Activated T-helper 1 cell treated with Interleukin-2 at 50 U/mL for 16 hours (primary cell): ENCODE results near the gene KRT81.
A peak's percentile ranks its signal among the peaks of the same experiment; 100 is the strongest.
"Not testable (repeated sequence)": the region's sequence is repeated elsewhere in the genome, so short reads cannot be mapped to it uniquely, and the experiment has no call there.

Experiments
- DNase-seq: peaks from one replicate; pipeline ENCODE4 v3.0.0-alpha.2; 2020; ENCODE audit warnings: low read depth

KRT81 gene

DNA sequence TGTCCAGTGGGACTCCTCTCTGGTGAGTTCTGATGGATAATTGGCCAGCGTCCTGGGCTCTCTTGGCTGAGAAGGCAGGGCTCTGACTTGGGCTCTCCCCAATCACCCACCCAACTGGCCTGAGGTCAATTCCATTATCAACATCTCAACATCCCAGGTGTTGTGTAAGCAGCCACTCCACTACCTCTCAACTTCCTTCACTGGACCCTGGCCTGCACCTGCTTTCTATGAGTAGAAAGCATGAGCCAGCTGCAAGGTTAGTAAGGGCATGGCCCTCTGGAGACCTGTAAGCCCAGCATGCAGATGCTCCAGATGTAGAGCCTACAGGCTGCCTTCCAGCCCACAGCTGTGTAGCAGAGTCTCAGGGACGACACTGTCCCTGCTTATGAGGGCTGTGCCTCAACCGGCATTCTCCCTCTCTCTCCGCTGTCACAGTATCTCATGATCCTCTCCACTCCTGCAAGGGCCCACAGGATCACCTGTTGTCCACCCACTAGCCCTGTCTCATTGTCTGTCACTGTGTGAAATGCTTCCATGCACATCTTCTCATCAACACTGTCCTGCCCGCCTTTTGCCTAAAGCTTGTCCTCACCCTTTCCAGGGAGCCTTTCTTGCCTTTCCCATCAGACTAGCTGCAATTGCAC is 5.4 kb upstream of the KRT81 start:
- DNase-seq, result no peak

DNA sequence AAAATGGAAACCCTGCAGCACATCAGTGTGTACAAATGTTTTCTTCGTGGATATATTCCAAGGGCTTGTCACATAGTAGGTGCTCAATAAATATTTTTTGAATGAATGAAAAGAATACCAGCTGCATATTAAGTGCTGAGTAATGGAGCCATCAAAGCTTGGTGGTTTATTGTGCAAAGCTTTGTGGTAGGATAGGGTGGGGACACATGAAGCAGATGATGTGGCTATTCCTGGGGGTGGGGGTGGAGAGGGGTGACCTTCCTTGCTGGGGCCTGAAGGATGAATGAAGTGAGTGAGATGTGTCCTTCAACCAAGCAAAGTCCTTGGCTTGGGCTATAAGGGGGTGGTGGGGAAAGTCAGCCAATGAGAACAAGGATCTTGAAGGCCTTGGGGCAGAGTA is 4.3 kb upstream of the KRT81 start:
- DNase-seq, result no peak

DNA sequence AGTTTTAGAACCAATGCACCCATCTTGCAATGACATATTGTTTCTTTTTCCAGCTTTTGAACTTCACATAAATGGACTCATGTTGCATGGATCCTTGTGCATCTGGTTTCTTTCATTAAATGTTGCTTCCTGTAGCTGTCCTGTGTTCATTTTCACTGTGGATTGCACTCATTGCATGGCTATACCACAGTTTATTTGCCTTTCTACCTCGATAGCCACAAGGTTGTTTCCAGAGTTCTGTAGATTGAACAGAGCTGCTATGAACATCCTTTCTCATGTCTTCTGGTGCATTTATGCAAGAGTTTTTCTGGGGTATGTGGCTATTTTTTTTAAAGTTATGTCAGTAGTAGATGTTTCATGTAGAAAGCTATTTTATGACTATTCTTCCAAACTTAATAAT is 3.5 kb upstream of the KRT81 start:
- no peak for DNase-seq

DNA sequence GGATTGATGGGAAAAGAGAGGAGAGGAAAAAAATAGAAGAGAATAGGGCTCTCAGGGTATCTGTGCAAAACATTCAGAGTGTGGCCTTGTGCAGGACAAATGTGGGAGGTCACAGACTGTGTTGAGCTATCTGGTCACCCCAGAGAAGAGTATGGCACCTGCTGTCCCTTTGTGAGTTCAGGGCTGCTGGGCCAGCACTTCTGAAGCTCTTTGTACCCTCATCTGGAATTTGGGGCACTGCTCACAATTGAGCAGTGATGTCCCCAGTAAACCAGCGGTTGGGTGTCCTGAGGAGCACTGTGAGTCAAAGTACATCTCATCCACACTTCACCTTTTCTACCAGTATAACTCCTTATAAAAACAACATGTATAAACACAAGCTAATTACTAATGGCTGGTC is 2.6 kb upstream of the KRT81 start:
- no peak for DNase-seq

DNA sequence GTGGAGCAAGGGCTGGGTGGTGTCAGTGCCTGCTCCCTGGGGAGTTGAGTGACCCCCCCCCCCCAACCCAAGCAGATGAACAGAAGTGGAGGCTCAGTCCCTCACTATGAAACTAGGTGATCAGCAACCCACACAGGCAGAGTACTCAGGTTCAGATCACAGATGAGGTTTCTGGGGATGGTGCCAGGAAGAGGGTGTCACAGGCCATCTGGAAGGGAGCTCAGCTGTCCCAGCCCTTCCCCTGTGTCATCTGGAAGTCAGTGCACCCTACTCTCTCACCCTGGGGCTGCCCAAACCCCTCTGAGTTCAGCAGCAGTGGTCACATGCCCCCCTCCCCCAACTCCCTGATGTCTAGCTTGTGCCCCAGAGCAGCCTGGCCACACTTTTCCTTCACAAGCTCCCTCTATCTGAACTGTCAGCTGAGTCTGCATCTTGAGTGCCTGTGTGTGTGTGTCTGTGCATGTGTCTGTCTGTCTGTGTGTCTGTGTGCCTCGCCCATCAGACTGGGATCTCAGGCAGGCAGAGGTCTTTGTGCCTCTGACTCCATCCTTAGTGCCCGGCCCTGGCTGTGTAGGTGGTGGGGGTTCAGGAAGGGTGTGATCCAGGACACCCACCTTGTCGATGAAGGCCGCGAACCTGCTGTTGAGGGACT is 725 bp downstream of the KRT81 start:
- not testable (repeated sequence) for DNase-seq

DNA sequence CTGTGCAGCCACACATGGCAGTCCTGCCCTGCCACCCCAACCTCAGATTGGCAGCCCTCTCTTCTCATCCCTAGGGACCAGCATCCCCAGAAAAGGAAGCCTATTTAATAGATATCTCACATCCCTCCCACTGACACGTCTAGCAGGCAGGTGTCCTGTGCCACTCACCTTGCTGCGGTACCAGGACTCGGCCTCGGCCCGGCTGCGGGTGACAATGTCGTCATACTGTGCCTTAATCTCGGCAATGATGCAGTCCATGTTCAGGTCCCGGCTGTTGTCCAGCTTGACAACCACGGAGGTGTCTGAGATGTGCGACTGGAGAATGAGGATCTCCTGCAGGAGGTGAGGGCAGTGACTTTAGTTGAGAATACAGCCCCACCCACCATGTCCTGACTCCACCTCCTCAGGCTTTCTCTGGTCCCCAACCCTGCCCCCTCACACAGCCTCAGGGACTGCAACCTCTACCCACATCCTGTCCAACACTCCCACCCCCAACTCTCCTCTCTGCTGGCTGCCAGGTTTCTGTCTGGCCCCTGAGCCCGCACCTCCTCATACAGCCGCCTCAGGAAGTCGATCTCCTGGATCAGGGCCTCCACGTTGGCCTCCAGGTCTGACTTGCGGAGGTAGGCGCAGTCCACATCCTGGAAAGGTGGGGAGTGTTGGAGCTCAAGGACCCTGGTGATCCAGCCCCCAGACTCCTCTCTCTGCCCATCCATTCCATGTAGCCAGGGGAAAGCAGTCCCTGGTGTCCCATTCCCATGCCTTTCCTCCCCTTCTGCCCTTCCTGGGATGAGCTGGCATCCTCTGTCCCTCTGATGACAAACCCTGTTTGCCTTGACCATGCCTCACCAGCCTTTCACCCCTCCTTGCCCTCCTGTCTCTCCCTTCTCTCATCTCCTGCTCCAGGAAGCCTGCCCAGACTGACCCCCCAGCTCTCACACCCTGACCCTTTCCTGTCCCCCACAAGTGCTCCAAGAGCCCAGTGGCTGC is 3.2 kb downstream of the KRT81 start:
- DNase-seq, result not testable (repeated sequence)

DNA sequence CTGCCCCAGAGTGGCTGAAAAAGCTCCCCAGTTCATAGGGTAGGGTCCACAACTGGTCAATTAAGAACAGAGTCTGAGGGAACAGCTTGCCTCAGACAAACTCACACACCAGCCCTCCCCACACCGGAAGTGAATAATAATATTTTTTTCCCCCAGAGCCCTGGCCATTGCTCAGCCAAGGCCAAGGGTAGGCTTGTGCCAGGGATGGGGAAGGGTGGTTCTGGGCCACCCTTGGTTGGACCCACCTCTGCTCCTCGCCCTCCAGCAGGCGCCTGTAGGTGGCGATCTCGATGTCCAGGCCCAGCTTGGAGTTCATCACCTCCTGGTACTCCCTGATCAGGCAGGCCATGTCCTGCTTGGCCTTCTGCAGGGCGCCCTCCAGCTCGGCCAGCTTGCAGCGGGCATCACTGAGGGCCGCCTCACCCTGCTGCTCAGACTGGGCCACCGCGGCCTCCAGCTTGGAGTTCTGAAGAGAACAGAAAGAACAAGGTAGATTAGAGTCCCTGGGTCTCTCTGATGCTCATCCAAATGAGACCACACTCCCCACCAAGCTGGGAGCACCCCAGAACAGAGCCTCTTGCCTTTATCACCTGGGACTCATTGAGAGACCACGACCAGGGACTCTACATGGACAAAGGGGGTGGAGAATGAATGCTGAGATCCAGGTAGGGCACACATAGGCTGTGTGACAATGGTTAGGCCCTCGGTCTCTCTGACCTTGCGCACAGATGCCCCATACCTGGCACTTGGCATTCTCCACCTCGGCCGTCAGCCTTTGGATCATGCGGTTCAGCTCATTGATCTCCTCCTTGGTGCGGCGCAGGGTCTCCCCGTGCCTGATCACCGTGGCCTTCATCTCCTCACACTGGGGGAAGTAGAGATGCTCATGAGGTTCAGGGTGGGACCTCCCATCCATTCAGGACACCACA is 4.2 kb downstream of the KRT81 start:
- not testable (repeated sequence) for DNase-seq

DNA sequence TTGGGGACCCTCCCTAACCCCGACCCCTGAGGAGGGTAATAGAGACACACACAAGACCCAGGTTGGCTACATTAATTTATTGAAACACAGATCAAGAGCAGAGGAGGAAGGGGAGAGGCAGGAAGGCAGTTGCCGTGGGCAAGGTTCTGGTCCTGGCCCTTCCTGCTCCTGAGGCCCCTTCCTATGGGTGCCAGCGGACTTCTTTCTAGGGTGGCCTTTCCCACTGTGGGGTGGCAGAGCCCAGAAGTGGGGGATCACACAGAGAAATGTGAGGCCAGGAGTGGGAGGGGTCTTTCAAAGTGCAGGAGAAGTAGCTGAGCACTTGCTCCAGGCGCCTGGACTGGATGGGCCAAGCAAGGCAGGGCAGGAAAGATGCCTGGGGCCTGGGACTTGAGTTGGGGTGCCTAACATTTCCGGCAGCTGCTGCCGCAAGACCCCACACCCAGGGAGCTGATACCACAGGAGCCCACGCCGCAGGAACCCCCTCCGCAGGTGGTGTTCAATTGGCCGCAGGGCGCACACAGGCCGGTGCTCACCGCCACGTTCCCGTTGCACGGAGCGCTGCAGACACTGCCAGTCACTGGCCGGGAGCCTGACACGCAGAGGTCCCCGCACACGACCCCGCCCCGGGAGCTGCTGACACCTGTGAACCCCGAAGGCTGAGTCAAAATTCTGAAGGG is 5.3 kb downstream of the KRT81 start:
- DNase-seq, result no peak

DNA sequence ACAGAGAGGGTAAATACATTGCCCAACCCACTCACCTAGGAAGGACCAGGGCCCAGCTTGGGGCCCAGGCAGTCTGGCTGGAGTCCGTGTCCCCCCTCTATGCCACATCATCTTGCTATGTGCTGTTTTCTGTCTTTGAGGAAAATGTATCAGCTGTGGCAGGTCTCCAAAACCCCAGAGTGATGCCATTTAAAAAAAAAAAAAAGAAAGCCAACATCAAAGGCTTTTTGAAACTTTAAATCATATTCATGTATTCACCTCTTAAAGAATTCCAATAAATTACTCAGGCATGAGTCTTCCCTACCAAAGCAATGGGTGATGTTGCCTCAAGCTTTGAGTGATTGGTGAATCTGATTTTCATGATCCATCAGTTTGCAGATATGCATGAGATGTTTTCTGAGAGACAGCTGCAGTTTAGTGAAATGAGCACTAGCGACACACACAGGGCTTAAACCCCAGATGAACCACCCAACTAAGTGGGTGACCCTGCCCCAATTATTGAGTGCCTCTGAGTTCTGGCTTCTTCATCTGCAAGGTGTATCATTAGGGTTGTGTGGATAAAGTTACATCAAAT is 6.1 kb downstream of the KRT81 start:
- no peak for DNase-seq

DNA sequence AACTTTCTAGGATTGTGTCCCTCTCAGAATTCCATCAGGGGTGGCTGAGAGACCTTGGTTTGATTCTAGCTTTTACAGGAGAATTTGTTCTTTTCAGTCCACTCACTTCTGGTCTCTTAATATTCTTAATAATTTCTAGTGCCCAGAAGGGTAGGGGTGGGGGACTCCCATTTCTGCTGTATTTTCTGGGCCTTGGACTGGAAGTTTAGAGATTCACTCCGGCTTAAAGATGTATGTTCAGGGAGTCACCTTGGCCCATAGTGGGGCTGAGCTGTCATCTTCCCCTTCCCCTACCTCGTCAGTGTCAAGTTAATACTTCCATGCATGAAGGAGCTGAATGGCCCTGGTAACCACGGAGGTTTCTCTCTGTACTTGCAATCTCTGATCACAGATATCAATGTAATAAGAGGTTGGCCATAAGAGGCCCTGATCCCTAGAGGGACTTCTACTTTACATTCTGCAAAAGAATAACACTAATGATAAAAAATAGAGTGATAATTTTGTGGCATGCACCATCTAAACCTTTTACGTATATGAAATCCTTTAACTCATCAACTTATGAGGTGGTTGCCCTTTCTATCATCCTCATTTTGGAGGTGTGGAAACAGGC is 6.7 kb downstream of the KRT81 start:
- DNase-seq, result no peak

DNA sequence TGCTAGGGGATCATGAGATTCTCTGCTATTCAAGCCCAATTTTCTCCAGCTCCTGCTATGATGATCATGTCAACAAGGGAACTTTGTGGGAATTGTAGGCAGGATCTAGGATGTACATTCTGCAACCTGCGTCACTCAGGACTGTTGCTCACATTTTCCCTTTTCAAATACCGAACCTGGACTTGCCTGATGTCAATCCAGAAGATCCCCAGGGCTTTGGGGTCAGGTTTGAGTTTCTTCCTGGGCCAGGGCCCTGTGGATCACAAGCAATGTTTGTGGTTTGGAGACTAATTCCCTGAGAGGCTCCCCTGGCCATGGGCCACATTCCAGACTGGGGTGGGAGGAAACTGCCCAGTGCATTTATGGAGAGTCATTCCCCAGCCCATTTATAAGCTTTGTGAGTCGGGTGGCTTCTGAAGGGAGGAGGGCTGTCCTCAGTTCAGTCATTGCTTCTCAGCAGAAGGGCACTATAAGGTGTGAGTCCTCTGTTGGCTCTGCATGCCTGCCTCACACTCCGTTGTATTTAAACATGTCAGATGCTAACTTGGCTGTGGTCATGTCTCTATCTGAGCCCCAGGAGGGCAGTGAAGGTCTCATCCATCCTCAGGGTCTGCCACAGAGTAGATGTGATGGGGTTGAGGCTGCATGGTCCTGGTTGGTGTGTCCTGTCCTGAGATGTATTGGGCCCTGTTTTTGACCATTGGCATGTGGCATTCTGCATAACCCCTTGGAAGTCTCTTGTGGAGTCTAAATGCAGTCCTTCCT is 10.4 kb downstream of the KRT81 start:
- no peak for DNase-seq

DNA sequence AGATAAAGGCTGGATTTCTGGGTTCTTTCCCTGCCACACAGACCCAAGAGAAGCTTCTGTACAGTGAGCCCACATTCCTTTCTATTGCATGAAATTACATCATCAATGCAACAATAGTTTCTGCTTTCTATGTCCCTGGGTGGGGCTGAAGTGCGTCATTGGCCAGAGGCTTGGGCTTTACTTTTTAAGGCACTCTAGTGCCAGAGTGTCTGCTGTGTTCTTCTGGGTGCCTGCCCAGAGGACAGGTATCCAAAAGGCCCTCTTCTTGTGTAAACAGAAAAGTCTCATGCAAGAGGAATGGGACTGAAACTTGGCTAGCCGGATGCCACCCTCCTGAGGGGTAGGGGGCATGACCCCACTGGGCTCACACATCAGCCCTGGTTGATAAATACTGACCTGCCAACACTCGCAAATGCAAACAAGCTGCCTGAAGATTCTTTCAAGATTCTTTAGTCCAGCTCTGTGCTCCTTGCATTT is 11.0 kb downstream of the KRT81 start:
- no peak for DNase-seq

DNA sequence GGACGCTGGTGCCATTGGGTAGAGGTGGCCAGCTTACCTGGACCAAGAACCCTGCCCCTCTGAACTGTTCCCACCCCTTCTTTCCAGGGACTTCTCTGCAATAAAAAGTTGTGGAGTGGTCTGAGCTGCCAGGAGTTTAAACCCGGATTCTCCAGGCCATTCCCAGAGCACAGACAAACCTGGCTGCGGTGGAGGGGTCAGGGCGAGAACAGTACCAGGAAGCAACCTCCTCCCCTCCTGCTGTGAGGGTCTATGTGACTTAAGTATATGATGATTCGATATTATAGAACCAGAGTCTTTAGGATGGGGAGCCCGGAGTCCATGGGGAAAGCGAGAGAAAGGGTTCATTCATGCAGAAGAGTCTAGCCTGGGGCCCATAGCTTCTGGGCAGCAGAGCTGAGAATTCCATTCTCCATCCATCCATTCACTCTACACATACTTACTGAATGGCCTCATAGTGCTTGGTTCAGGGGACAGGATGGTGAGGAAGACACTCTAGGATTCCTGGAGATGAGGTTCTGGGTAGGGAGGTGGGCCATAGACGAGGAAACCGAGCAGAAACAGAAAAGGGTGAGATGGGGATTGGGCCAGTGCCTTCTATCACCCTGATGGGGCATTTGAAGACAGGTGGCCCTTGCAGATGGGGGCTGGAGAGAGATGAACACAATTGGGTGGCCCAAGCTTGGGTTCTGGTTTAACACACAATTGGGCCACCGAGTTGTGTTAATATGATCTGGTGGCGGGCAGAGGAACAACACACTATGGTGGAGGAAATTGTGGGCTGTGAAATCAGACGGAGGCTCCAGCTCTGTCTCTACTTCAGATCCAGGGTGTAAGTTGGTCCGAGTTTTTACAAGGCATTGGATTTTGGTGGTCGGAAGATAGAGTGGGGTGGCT is 11.7 kb downstream of the KRT81 start:
- DNase-seq, result no peak

DNA sequence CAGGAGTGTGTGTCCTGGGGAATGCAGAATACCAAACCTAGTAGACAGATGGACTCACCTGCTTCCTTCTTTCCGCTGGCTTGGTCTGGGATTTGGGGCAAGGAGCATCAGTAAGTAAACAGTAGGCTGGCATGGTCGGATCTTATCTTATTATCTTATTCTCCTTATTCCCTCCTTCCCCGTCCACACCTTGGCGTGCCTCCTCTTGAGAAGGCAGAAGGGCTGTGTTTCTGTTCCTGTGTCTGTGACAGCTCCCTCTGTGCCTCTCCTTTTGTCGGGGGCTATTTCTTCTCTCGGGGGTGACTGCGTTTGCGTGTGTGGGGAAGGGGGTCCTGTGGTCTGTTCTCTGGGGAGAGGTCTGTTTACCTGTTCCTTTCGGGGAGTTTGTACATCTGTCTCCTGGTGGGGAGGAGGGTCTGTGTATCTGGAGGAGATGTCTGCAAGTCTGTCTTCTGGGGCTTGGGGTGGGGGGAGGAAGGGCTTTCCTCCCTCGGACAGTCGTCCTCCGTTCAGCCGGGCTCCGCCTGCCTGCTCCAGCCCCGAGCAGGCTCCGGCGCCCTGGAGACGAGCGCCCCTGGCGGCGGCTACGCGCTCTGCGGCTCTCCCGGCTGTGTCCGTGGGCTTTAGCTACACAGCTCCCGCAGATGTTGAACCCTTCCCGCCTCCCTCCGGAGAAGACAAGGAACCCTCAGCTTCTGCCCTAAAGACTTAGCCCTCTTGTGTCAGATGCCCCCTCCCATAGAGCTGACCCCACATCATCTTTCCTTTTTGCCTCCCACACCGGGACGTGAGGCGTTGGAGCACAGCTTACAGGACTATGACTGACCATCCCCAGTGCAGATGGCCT is 12.5 kb downstream of the KRT81 start:
- DNase-seq, result peak; percentile 47

DNA sequence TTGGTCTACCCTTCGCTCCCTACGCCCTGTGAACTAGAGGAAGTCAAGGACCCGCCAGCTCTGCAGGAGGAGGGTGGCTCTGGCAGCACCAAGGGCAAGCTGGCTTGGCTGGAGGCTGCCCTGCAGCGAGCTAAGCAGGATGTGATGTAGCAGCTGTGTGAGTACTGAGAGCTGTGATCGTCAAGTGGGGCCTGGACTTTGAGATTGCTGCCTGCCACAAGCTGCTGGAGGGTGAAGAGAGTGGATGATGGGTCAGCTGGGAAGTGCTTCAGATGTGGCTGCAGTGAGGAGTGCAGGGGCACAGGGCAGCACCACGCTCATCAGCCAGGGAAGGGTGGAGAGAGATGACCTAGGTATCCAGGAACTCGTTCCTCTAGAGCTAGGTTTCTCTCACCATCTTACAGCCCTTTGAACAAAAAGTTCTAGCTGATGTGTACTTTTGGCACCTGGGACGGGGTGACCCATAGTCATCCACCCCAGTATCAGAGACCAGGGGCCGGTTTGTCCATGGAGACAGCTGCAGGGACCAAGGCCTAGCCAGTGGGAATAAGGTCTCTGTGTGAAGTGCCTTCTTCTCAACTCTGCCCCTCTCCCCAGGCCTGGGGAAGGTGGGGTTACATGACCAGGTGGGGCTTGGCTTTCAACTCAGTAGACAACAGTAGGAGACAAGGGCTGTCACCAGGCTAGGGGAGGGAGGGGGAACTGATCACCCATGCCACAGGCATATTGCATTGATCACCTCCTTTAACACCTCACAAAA is 13.7 kb downstream of the KRT81 start:
- DNase-seq, result no peak

DNA sequence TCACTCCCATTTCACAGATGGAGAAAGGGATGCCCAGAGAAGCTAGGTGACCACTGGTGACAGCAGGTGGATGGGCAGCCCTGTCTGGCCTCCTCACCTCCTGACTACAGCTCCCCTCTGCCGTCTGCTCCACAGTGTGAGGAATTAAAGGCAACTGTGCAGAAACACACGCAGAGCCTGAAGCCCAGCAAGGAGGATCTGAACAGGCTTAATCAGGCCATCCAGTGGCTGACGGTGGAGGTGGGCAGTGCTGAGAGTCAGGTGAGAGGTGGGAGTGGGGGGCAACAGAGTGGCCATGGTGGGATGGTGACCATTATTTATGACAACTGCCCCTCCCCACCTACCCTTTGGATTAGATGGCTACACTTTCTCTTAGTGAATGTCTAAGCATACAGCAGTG is 15.6 kb downstream of the KRT81 start:
- DNase-seq, result no peak
